KMS-11 (cell line): Measurements from ENCODE around the gene DLGAP5.

Experiments
- H2AFZ ChIP-seq: fragments of 200-600 bp; sonication (generic); 2 replicates; pipeline ENCODE4 v1.6.1; 2016; ENCODE audit warnings: antibody characterized with exemption, mixed run types, low read depth
- H3K27ac ChIP-seq: fragments of 200-600 bp; sonication (generic); 2 replicates; pipeline ENCODE4 v1.6.1; 2016; ENCODE audit warnings: mild to moderate bottlenecking, mixed run types
- H3K27me3 ChIP-seq: fragments of 200-600 bp; sonication (generic); 2 replicates; pipeline ENCODE4 v1.6.1; 2017; ENCODE audit warnings: mild to moderate bottlenecking, low read depth, mixed run types, moderate library complexity; ENCODE audit not compliant: insufficient read depth
- H3K36me3 ChIP-seq: fragments of 200-600 bp; sonication (generic); 2 replicates; pipeline ENCODE4 v1.6.1; 2017; ENCODE audit warnings: mild to moderate bottlenecking, mixed run types; ENCODE audit not compliant: insufficient read depth
- H3K4me1 ChIP-seq: fragments of 200-600 bp; sonication (generic); 2 replicates; pipeline ENCODE4 v1.6.1; 2016; ENCODE audit warnings: mild to moderate bottlenecking, low read depth, mixed run types; ENCODE audit not compliant: poor library complexity, severe bottlenecking
- H3K4me2 ChIP-seq: fragments of 200-600 bp; sonication (generic); 2 replicates; pipeline ENCODE4 v1.7.0; 2016; ENCODE audit warnings: mild to moderate bottlenecking, mixed run types
- H3K4me3 ChIP-seq: fragments of 200-600 bp; sonication (generic); IDR thresholded peaks from 2 replicates; pipeline ENCODE4 v1.6.1; 2017; ENCODE audit warnings: low read depth, low read length, mixed read lengths; ENCODE audit not compliant: insufficient read depth
- H3K79me2 ChIP-seq: fragments of 200-600 bp; sonication (generic); 2 replicates; pipeline ENCODE4 v1.6.1; 2016; ENCODE audit warnings: low read depth, mixed run types; ENCODE audit not compliant: insufficient read depth
- H3K9ac ChIP-seq: fragments of 200-600 bp; sonication (generic); 2 replicates; pipeline ENCODE4 v1.6.1; 2016; ENCODE audit warnings: mild to moderate bottlenecking, mixed run types
- H4K20me1 ChIP-seq: fragments of 200-600 bp; sonication (generic); 2 replicates; pipeline ENCODE4 v1.6.1; 2016; ENCODE audit warnings: mild to moderate bottlenecking, mixed run types; ENCODE audit not compliant: insufficient read depth
- CTCF ChIP-seq: fragments of 200-600 bp; sonication (generic); conservative IDR thresholded peaks from 2 replicates; pipeline ENCODE4 v1.6.1; 2017; ENCODE audit warnings: low read depth, mild to moderate bottlenecking, antibody characterized with exemption, low read length, moderate library complexity, mixed read lengths

The DLGAP5 gene

GRCh38 chr14:55180006-55180405 lies 11.4 kb downstream of the DLGAP5 start:
- Histone ChIP-seq H2AFZ (no peak overlapping the region), H3K4me3 (no peak overlapping the region), H3K79me2 (no peaks in the 10 kb centered on the region), H3K4me2 (no peak overlapping the region), H3K36me3 (no peaks in the 10 kb centered on the region; the same call in 1 of the 2 replicates), H3K9ac (no peak overlapping the region), H3K27ac (no peak overlapping the region), H3K4me1 (no peaks in the 10 kb centered on the region), H4K20me1 (no peaks in the 10 kb centered on the region), H3K27me3 (no peaks in the 10 kb centered on the region)
- no peak for TF ChIP-seq CTCF

GRCh38 chr14:55170526-55170925 lies 20.9 kb downstream of the DLGAP5 start:
- no peaks in the 10 kb centered on the region for H3K36me3 ChIP-seq

GRCh38 chr14:55160989-55161388 lies 30.4 kb downstream of the DLGAP5 start:
- H3K27ac ChIP-seq, result no peak overlapping the region
- H3K36me3 ChIP-seq, result no peaks in the 10 kb centered on the region

More at GRCh38 chr14:55170526-55170925, 20.9 kb downstream of the DLGAP5 start:
- H3K4me1 ChIP-seq, result no peaks in the 10 kb centered on the region
- H3K27me3 ChIP-seq, result no peaks in the 10 kb centered on the region
- TF ChIP-seq CTCF, result no peak
- H4K20me1 ChIP-seq, result no peaks in the 10 kb centered on the region
- H3K27ac ChIP-seq, result no peak overlapping the region
- H3K4me3 ChIP-seq, result no peak overlapping the region
- H3K9ac ChIP-seq, result no peak overlapping the region
- no peaks in the 10 kb centered on the region for H3K79me2 ChIP-seq
- no peak overlapping the region for H3K4me2 ChIP-seq
- no peak overlapping the region for H2AFZ ChIP-seq

GRCh38 chr14:55158412-55158811 lies 33.0 kb downstream of the DLGAP5 start:
- no peak overlapping the region for H3K9ac ChIP-seq
- H3K36me3 ChIP-seq, result no peaks in the 10 kb centered on the region
- TF ChIP-seq CTCF, result no peak
- H3K27me3 ChIP-seq, result no peaks in the 10 kb centered on the region
- no peak overlapping the region for H3K27ac ChIP-seq
- peaks cover 14% of the 10 kb centered on the region for H3K4me1 ChIP-seq
- no peaks in the 10 kb centered on the region for H4K20me1 ChIP-seq
- H3K4me3 ChIP-seq, result no peak overlapping the region
- no peak overlapping the region for H2AFZ ChIP-seq
- H3K79me2 ChIP-seq, result no peaks in the 10 kb centered on the region
- H3K4me2 ChIP-seq, result 0 out of 2 replicates have a peak overlapping the region, but pooled peaks have one; percentile 27

More at GRCh38 chr14:55160989-55161388, 30.4 kb downstream of the DLGAP5 start:
- TF ChIP-seq CTCF, result peak; percentile 49
- H3K79me2 ChIP-seq, result no peaks in the 10 kb centered on the region
- H3K4me3 ChIP-seq, result no peak overlapping the region
- H3K4me2 ChIP-seq, result no peak overlapping the region
- H3K9ac ChIP-seq, result no peak overlapping the region
- no peak overlapping the region for H2AFZ ChIP-seq
- H3K27me3 ChIP-seq, result no peaks in the 10 kb centered on the region
- peaks cover 14% of the 10 kb centered on the region for H3K4me1 ChIP-seq
- H4K20me1 ChIP-seq, result no peaks in the 10 kb centered on the region

- H3K27ac ChIP-seq, result no peak overlapping the region
- no peaks in the 10 kb centered on the region for H3K27me3 ChIP-seq
- TF ChIP-seq CTCF, result no peak
- H3K4me3 ChIP-seq, result no peak overlapping the region
- H4K20me1 ChIP-seq, result no peaks in the 10 kb centered on the region
- H3K4me2 ChIP-seq, result no peak overlapping the region
- H3K4me1 ChIP-seq, result peaks cover 14% of the 10 kb centered on the region
- H3K36me3 ChIP-seq, result no peaks in the 10 kb centered on the region
- H3K79me2 ChIP-seq, result no peaks in the 10 kb centered on the region
- no peak overlapping the region for H2AFZ ChIP-seq
- no peak overlapping the region for H3K9ac ChIP-seq
Observed at GRCh38 chr14:55157080-55157479, 34.3 kb downstream of the DLGAP5 start.
